ENCODE results near the gene AKT2.
A peak's percentile ranks its signal among the peaks of the same experiment; 100 is the strongest.

AKT2 gene

GRCh38 chr19:40278361-40279035 lies 6.6 kb downstream of the AKT2 start:
- H3F3A ChIP-seq (ENCODE audit: insufficient read depth): no peaks in the 10 kb centered on the region
- no peak overlapping the region for H3K9ac ChIP-seq (ENCODE audit: low read length)
- H3K9me2 ChIP-seq (replicated peaks; ENCODE audit: insufficient read depth, low read length): no peaks in the 10 kb centered on the region
- H3K4me3 ChIP-seq (ENCODE audit: insufficient read depth, low read length, poor library complexity, severe bottlenecking): no peak overlapping the region
- peaks cover 90% of the 10 kb centered on the region for H3K79me2 ChIP-seq (ENCODE audit: insufficient read depth, low read length)
- no peak overlapping the region for H2AFZ ChIP-seq (ENCODE audit: low read depth, low read length, severe bottlenecking)
- H3K36me3 ChIP-seq (ENCODE audit: low read length): no peaks in the 10 kb centered on the region
- H3K4me2 ChIP-seq (ENCODE audit: low read depth, low read length, poor library complexity, severe bottlenecking): no peak overlapping the region
- H3K27me3 ChIP-seq (ENCODE audit: low read length): no peaks in the 10 kb centered on the region
- H4K20me1 ChIP-seq (ENCODE audit: low read depth, low read length): no peaks in the 10 kb centered on the region; the same call in 1 of the 2 replicates
- no peaks in the 10 kb centered on the region for H3K9me3 ChIP-seq (ENCODE audit: insufficient read depth, low read length)
- no peak for TF ChIP-seq EZH2phosphoT487 (conservative IDR thresholded peaks at IDR 0.05; ENCODE audit: low read length)
- TF ChIP-seq CTCF (IDR thresholded peaks at IDR 0.05; ENCODE audit: insufficient read depth, low read length, poor library complexity, severe bottlenecking): no peak
- no peak overlapping the region for H3K27ac ChIP-seq (ENCODE audit: low read depth, low read length)

- Histone ChIP-seq H3K4me2 (ENCODE audit: low read depth, low read length, poor library complexity, severe bottlenecking) (no peak overlapping the region), H4K20me1 (ENCODE audit: low read depth, low read length) (no peaks in the 10 kb centered on the region; the same call in 1 of the 2 replicates), H3K9ac (ENCODE audit: low read length) (no peak overlapping the region), H3K36me3 (ENCODE audit: low read length) (no peaks in the 10 kb centered on the region), H3K79me2 (ENCODE audit: insufficient read depth, low read length) (peaks cover 90% of the 10 kb centered on the region), H3K27ac (ENCODE audit: low read depth, low read length) (no peak overlapping the region), H3K9me3 (ENCODE audit: insufficient read depth, low read length) (no peaks in the 10 kb centered on the region), H3K27me3 (ENCODE audit: low read length) (no peaks in the 10 kb centered on the region), H2AFZ (ENCODE audit: low read depth, low read length, severe bottlenecking) (no peak overlapping the region), H3K4me3 (ENCODE audit: insufficient read depth, low read length, poor library complexity, severe bottlenecking) (no peak overlapping the region), H3F3A (ENCODE audit: insufficient read depth) (no peaks in the 10 kb centered on the region), H3K9me2 (replicated peaks; ENCODE audit: insufficient read depth, low read length) (no peaks in the 10 kb centered on the region)
- TF ChIP-seq CTCF (IDR thresholded peaks at IDR 0.05; ENCODE audit: insufficient read depth, low read length, poor library complexity, severe bottlenecking) (no peak), EZH2phosphoT487 (conservative IDR thresholded peaks at IDR 0.05; ENCODE audit: low read length) (no peak)
Observed at GRCh38 chr19:40277356-40278059, 7.6 kb downstream of the AKT2 start.

GRCh38 chr19:40274585-40275544 lies 10.3 kb downstream of the AKT2 start:
- no peaks in the 10 kb centered on the region for H3F3A ChIP-seq (ENCODE audit: insufficient read depth)
- H3K27ac ChIP-seq (ENCODE audit: low read depth, low read length): peak overlapping the region; percentile 5; the same call in 1 of the 2 replicates
- H3K79me2 ChIP-seq (ENCODE audit: insufficient read depth, low read length): peaks cover 89% of the 10 kb centered on the region
- no peaks in the 10 kb centered on the region; the same call in 1 of the 2 replicates for H4K20me1 ChIP-seq (ENCODE audit: low read depth, low read length)
- H3K27me3 ChIP-seq (ENCODE audit: low read length): no peaks in the 10 kb centered on the region
- H3K9me3 ChIP-seq (ENCODE audit: insufficient read depth, low read length): no peaks in the 10 kb centered on the region
- H3K4me3 ChIP-seq (ENCODE audit: insufficient read depth, low read length, poor library complexity, severe bottlenecking): no peak overlapping the region
- peak overlapping the region; percentile 32 for H3K4me2 ChIP-seq (ENCODE audit: low read depth, low read length, poor library complexity, severe bottlenecking)
- H3K9me2 ChIP-seq (replicated peaks; ENCODE audit: insufficient read depth, low read length): no peaks in the 10 kb centered on the region
- no peak overlapping the region for H2AFZ ChIP-seq (ENCODE audit: low read depth, low read length, severe bottlenecking)
- TF ChIP-seq EZH2phosphoT487 (conservative IDR thresholded peaks at IDR 0.05; ENCODE audit: low read length) (no peak), CTCF (IDR thresholded peaks at IDR 0.05; ENCODE audit: insufficient read depth, low read length, poor library complexity, severe bottlenecking) (no peak)
- H3K36me3 ChIP-seq (ENCODE audit: low read length): no peaks in the 10 kb centered on the region
- peak overlapping the region; percentile 29; the same call in 1 of the 2 replicates for H3K9ac ChIP-seq (ENCODE audit: low read length)

Measured in SU-DHL-6 (cell line).